Uterus (tissue), 4 donors: ENCODE data around the gene LRCH4. TPM values are rescaled to one million over a fixed set of nuclear protein-coding genes. Genes with fewer than 3 reads are reported as not detected.
A peak's percentile ranks its signal among the peaks of the same experiment; 100 is the strongest.
"Not testable (repeated sequence)": the region's sequence is repeated elsewhere in the genome, so short reads cannot be mapped to it uniquely, and the experiment has no call there.

Source experiments
- DNase-seq, 2 donors: peaks; one replicate each; pipeline ENCODE4 v3.0.0-alpha.2; 2019 to 2020
- H3K27ac ChIP-seq, 2 donors: fragments of 200-600 bp; sonication (generic); 1 replicate in 1 of 2; 2 replicates in 1 of 2; pipeline ENCODE4 v1.5.1; 2016 to 2018
- H3K27me3 ChIP-seq, 2 donors: fragments of 200-600 bp; sonication (generic); one replicate each; pipeline ENCODE4 v1.5.1; 2018 to 2019; ENCODE audit warnings: control low read depth in 1 of 2
- H3K36me3 ChIP-seq, 2 donors: fragments of 200-600 bp; sonication (generic); one replicate each; pipeline ENCODE4 v1.5.1; 2019; ENCODE audit warnings: control low read depth in 1 of 2
- H3K4me1 ChIP-seq, 2 donors: fragments of 200-600 bp; sonication (generic); one replicate each; pipeline ENCODE4 v1.5.1; 2018 to 2019; ENCODE audit warnings: control low read depth in 1 of 2
- H3K4me3 ChIP-seq, 2 donors: fragments of 200-600 bp; sonication (generic); 1 replicate in 1 of 2; 2 replicates in 1 of 2; pipeline ENCODE4 v1.5.1; 2018 to 2019; ENCODE audit warnings: mild to moderate bottlenecking in 1 of 2
- H3K9me3 ChIP-seq, 2 donors: fragments of 200-600 bp; sonication (generic); one replicate each; pipeline ENCODE4 v1.5.1; 2019; ENCODE audit warnings: control low read depth in 1 of 2
- CTCF ChIP-seq, 4 experiments: fragments of 200-600 bp in 2 of 4; fragments of 450-650 bp in 2 of 4; sonication (generic) in 2 of 4; IDR thresholded peaks; one replicate each; pipeline ENCODE4 v1.5.1; 2016 to 2019; ENCODE audit warnings: antibody characterized with exemption in 4 of 4, mild to moderate bottlenecking in 2 of 4, moderate library complexity in 1 of 4
- POLR2A ChIP-seq, 2 donors: fragments of 450-650 bp; IDR thresholded peaks; one replicate each; pipeline ENCODE4 v1.6.1; 2016; ENCODE audit warnings: antibody characterized with exemption in 2 of 2, mild to moderate bottlenecking in 1 of 2, moderate library complexity in 1 of 2
- intact Hi-C: fragments of 100-400 bp; cut with DNase I; formaldehyde crosslinking; loops from one replicate; pipeline ENCODE4 v1.15.1; 2023; ENCODE audit warnings: low total_unique reads
- total RNA-seq, 4 donors: library from RNA; depleted of rRNA in 3 of 4; stranded (reverse); fragments of >200 nt in 3 of 4; gene quantifications; one replicate each; pipeline versions ENCODE4 v1.1.0 to v1.2.4, GENCODE V29; 2014 to 2023
- donor health status: DM: yes; HTN: yes; CAD: no.

The LRCH4 gene
- total RNA-seq, 4 donors from 2014 or later, result 11.5 to 179 (median 56.8) TPM

GRCh38 chr7:100544386-100544785 is 41.5 kb downstream of the LRCH4 start:
- DNase-seq, result no peak
- Histone ChIP-seq H3K9me3 (no peaks in the 10 kb centered on the region), H3K36me3 (no peaks in the 10 kb centered on the region), H3K4me1 (peaks cover 30% of the 10 kb centered on the region in 2 donors), H3K27me3 (no peaks in the 10 kb centered on the region), H3K27ac (peak overlapping the region; percentile 90 to 98), H3K4me3 (no peak overlapping the region)
- TF ChIP-seq POLR2A (IDR thresholded peaks at IDR 0.05) (no peak), CTCF (IDR thresholded peaks at IDR 0.05) (no peak)
- intact Hi-C loops, result no loop called here

GRCh38 chr7:100543586-100543985 is 42.3 kb downstream of the LRCH4 start:
- H3K4me1 ChIP-seq, result peaks cover 28 to 30% of the 10 kb centered on the region in 2 donors
- no peak for DNase-seq
- no peaks in the 10 kb centered on the region for H3K27me3 ChIP-seq
- peak overlapping the region; percentile 90 to 98 for H3K27ac ChIP-seq
- TF ChIP-seq CTCF (IDR thresholded peaks at IDR 0.05) (no peak), POLR2A (IDR thresholded peaks at IDR 0.05) (no peak)
- intact Hi-C loops, result no loop called here
- no peaks in the 10 kb centered on the region for H3K36me3 ChIP-seq
- no peaks in the 10 kb centered on the region for H3K9me3 ChIP-seq
- no peak overlapping the region for H3K4me3 ChIP-seq

GRCh38 chr7:100541309-100541708 is 44.6 kb downstream of the LRCH4 start:
- DNase-seq, H3K4me3 ChIP-seq, intact Hi-C loops, H3K36me3 ChIP-seq, H3K9me3 ChIP-seq, H3K27me3 ChIP-seq: not testable (repeated sequence)
- Histone ChIP-seq H3K4me1 (peaks cover 11 to 13% of the 10 kb centered on the region in 2 donors), H3K27ac (peak overlapping the region; percentile 90 to 98)

GRCh38 chr7:100540073-100540723 is 45.7 kb downstream of the LRCH4 start:
- peaks cover 11 to 13% of the 10 kb centered on the region in 2 donors for H3K4me1 ChIP-seq
- no peak for DNase-seq
- no peaks in the 10 kb centered on the region for H3K27me3 ChIP-seq
- H3K27ac ChIP-seq, result peak overlapping the region; percentile 44 to 82
- H3K4me3 ChIP-seq, result peak overlapping the region; percentile 77 to 78
- no peaks in the 10 kb centered on the region for H3K9me3 ChIP-seq
- H3K36me3 ChIP-seq, result no peaks in the 10 kb centered on the region
- no peak for TF ChIP-seq POLR2A (IDR thresholded peaks at IDR 0.05)
- no peak for TF ChIP-seq CTCF (IDR thresholded peaks at IDR 0.05)
- intact Hi-C loops, result no loop called here

GRCh38 chr7:100539436-100540006 is 46.4 kb downstream of the LRCH4 start:
- intact Hi-C loops, result no loop called here
- Histone ChIP-seq H3K27me3 (no peaks in the 10 kb centered on the region), H3K27ac (peak overlapping the region; percentile 44 to 82), H3K9me3 (no peaks in the 10 kb centered on the region), H3K36me3 (no peaks in the 10 kb centered on the region), H3K4me3 (peak overlapping the region; percentile 77 to 78), H3K4me1 (peaks cover 11 to 13% of the 10 kb centered on the region in 2 donors)
- TF ChIP-seq CTCF (IDR thresholded peaks at IDR 0.05) (no peak), POLR2A (IDR thresholded peaks at IDR 0.05) (no peak)
- DNase-seq, result no peak
